Mammary epithelial cell (primary cell): ENCODE measurements around the gene MEGF6.

Experiments used
- CTCF ChIP-seq, 2 donors: IDR thresholded peaks in 1 of 2; conservative IDR thresholded peaks in 1 of 2; 2 replicates each; pipeline ENCODE4 v1.5.1; 2011 to 2012; ENCODE audit warnings: inconsistent platforms in 2 of 2, low read length in 2 of 2, mild to moderate bottlenecking in 2 of 2, control low read depth in 1 of 2, low read depth in 1 of 2; ENCODE audit not compliant: insufficient read depth in 1 of 2; ENCODE audit errors: extremely low read depth in 1 of 2
- EZH2 ChIP-seq: IDR thresholded peaks from 2 replicates; pipeline ENCODE4 v1.6.1; 2012; ENCODE audit warnings: low read length, inconsistent platforms, borderline replicate concordance

DNA sequence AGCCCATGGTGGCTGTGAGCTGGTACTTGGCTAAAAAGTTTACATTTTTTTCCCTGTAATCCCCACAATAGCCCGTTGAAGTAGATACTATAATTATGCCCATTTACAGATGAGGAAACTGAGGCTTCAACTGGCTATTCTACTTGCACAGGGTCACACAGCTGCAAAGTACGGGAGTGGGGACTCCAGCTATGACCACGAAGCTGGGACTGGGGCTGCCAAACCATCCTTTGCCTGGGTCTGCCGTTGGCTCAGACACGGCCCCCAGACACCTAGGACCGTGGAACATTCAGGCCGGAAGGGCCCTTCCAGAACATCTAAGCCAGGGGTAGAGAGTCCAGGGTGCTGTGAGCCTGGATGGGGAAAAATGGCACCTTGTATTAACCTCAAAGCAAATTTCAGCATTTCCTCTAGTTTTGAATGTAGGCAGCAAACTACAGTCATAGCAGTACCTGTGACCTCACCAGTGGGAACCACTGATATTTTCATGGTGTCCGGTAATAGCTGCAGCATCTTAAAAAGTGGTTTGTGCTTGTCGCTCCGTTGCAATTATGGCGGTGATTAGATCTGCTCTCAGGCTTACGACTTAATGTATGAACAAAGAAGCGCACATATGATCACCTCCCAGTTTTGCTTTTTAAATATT, 45.3 kb upstream of the MEGF6 start:
- no peak for TF ChIP-seq CTCF (conservative IDR thresholded peaks at IDR 0.05 in 1 of 2, IDR thresholded peaks at IDR 0.05 in 1 of 2; ENCODE audit: extremely low read depth in 1 of 2, insufficient read depth in 1 of 2, low read depth in 1 of 2, low read length in 2 of 2)
- no peak for TF ChIP-seq EZH2
